HG03520 (cell line): ENCODE results near the gene COX6A2.

ENCODE experiments used
- ATAC-seq: cut with Tn5 transposase; IDR thresholded peaks from one replicate; pipeline ENCODE4 v1.9.1; 2021; ENCODE audit warnings: mild to moderate bottlenecking, moderate library complexity; ENCODE audit not compliant: unreplicated experiment

Gene COX6A2

DNA sequence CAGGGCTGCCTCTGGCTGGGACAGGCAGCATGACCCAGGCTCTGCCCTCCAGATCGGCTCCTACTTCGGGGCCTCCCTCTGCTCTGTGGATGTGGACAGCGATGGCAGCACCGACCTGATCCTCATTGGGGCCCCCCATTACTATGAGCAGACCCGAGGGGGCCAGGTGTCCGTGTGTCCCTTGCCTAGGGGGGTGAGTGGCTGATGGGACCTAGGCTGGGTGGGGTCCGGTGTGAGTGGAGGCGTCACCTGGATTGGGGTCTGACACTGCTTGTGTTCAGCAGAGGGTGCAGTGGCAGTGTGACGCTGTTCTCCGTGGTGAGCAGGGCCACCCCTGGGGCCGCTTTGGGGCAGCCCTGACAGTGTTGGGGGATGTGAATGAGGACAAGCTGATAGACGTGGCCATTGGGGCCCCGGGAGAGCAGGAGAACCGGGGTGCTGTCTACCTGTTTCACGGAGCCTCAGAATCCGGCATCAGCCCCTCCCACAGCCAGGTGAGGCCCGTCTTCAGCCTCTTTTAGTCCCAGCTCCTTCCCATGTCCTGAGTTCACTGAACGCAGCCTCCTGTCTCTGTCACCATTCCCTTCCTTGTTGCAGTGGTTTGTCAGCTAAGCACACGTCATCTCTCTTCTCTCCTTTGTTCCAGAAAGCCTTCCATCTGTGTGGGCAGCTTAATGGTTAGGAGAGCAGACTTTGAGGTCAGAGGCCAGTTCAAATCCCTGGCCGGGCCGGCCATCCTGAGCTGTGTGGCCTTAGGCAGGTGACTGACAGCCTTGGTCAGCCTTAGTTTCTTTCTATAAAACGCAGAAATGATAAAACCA, 16.9 kb downstream of the COX6A2 start:
- no peak for ATAC-seq

DNA sequence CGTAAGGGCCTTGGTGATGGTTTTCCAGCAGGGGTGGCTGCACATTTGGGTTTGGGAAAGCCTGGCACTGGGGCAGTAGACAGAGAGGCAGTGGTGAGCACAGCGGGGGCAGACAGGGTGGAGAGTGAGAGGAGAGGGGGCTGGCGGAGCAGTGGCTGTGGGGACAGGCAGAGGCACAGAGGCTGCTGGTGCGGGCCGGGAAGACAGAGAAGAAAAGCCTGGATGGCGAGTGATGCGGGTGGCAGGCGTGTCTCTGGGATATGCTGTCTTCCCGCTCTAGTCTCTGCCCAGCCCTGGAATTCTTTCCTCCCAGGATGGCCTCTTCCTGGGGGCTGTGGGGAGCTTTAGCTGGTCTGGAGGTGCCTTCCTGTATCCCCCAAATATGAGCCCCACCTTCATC, 18.1 kb downstream of the COX6A2 start:
- ATAC-seq: no peak

DNA sequence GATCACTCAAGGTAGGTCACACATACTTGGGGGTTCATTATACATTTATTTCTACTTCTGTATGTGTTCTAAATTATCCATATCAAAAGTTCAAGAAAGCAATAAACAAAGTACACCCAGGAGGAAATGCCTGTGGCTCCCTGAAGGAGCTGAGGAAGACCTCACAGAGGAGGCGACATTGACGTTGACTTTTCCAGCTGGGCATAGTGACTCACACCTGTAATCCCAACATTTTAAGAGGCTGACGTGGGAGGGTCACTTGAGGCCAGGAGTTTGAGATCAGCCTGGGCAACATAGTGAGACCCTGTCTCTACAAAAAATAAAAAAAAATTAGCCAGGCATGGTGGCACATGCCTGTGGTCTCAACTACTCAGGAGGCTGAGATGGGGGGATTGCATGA, 18.7 kb downstream of the COX6A2 start:
- ATAC-seq: no peak

DNA sequence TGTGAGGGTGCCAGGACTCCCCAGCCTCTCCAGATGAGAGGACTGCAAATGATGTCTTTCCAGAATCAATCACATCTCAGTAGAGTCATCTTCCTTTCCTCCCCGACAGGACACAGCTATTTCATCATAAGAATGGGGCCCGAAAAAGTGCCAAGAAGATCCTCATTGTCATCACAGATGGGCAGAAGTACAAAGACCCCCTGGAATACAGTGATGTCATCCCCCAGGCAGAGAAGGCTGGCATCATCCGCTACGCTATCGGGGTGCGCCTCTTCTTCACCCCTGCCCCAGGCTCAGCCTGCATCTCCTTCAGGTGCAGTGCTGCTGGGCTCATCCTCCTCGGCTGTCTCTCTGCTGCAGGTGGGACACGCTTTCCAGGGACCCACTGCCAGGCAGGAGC, 20.8 kb downstream of the COX6A2 start:
- ATAC-seq: no peak

DNA sequence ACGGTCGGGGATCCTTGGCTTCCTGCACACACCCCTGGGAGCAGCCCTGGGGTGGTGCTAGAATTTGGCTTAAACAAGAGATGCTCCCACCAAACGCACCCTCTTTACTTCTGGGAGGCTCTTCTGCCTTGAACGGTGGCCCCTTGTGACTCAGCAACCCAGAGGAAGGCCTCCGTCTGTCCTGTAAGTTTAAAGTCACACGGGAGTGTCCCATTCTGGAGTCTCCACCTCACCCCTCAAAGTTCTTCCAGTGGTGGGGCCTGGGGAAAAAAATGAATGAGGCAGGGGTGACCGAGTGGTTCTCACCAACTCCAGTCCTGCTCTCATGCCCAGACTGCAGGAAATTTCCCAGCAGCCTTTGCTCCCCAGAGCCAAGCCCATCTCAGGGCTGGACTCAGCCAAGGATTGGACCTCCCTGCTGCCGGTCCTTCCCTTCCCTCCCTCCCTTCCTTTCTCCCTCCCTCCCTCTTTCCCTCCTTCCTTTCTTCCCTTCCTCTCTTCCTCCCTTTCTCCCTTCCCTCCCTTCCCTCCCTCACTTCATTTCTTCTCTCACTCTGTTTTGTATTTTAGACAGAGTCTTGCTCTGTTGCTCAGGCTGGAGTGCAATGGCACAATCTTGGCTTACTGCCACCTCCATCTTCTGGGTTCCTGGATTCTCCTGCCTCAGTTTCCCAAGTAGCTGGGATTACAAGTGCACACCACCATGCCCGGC, 23.7 kb downstream of the COX6A2 start:
- no peak for ATAC-seq

DNA sequence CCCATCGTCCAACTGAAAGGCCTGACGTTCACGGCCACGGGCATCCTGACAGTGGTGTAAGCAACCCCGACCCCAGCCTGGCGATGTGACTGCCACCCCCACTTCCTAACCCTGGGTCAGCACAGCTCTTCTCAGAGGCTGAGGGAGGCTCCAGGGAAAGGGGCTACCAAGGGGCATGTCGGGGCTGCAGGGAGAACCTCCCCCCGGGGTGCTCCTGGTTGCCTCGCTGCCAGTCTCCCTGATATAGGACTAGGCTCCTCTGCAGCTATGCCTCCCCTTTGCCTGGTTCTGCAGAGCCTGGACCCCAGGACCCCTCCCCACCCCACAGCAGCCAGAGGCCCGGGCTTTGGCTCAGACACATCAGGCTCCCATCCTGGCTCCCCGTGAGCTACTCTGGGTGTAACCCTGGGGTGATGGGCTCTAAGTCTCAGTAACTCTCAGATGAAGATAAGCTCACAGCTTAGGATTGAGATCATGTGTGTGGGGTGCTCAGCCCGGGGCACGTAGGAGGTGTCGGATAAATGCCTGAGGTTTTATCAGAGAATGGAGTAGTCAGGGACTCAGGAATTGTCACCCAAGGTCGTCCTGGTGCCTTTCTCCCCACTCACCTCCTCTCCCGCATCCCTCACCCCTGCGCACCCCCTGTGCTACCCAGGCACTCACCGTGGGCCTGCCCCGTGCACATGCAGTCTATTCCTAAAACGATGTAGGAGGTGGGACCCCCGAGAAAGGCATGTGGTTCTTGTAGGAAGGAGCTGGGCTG, 24.4 kb downstream of the COX6A2 start:
- ATAC-seq: no peak

DNA sequence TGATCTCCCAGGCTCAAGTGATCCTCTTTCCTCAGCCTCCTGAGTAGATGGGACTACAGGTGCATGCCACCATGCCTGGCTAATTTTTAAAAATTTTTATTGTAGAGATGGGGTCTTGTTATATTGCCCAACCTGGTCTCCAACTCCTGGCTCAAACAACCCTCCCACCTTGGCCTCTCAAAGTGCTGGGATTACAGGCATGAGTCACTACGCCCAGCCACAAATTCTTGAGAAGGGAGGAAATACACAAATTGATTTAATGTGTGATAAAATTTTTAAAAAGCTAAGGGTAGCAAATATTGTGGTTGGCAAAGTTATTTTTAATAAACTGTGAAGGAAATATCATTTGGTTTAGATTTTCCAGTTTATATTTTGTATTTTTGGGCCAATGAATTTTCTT, 25.5 kb downstream of the COX6A2 start:
- no peak for ATAC-seq

DNA sequence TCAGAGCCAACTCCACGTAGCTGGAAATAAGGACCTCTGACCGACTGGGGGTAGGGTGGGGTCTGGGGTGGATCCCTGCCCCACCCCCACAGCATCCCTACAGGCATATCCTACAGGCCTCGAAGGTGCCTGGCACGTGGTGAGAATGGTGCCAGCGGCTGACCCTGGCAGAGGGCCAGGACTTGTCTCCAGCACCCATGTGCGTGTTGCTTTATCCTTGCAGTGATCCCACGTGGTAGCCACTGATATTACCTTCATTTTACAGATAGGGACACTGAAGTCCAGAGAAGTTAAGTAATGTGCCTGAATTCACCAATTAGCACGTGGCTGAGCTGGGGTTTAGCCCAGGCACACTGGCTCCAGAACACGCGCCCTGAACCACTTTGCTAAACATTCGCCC, 26.7 kb downstream of the COX6A2 start:
- ATAC-seq: no peak

DNA sequence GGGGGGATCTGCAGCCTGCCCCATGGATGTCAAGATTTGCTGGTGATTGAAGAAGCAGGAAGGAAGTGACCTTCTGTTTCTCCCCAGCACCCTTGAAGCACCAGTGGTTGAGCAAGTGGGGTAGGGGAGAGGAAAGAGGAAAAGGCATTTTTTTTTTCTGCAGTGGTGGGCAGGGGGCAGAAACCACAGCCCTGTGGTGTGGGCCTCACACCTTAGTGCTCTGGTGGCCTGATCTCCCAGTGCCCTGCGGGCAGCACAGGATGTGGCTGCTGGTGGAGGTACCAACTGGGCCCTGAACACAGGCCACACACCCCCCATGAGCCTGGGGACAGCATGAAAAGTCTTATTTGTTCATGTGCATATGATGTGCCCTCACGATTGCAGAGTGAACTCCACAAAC, 28.0 kb downstream of the COX6A2 start:
- no peak for ATAC-seq

DNA sequence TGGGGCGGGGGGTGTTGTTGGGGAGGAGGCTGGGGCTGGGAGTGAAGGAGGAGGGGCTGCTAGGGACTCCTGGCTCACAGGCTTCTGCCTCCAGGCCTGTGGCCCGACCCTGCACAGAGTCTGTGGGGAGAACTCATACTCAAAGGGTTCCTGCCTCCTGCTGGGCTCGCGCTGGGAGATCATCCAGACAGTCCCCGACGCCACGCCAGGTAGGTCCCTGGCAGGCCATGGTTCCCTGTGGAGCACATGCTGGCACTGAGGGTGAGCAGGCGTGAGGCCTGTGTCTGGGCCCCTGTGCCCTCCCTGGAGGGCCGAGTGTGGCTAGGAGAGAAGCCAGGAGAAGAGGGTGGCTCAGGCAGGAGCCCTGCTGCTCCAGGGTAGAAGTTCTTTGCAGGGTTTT, 30.5 kb downstream of the COX6A2 start:
- no peak for ATAC-seq

DNA sequence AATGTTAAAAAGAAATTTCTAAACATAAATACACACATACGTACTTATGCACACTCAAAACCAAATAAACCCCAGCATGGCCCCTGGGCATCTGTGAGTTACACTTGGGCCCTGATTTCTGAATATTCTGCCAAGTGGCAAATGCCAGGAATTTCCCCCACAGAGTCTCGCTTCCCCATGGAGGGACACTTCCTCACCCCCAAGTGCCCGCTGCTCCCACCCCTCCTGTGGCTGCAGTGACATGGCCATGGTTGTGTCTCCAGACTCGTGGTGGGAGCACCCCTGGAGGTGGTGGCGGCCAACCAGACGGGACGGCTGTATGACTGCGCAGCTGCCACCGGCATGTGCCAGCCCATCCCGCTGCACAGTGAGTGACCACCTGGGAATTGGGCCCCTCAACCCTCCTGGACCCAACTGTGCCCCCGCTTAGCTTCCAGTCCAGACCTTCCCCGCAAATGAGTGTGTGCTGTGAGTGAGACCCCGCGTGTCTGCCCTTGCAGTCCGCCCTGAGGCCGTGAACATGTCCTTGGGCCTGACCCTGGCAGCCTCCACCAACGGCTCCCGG, 31.0 kb downstream of the COX6A2 start:
- ATAC-seq: no peak

DNA sequence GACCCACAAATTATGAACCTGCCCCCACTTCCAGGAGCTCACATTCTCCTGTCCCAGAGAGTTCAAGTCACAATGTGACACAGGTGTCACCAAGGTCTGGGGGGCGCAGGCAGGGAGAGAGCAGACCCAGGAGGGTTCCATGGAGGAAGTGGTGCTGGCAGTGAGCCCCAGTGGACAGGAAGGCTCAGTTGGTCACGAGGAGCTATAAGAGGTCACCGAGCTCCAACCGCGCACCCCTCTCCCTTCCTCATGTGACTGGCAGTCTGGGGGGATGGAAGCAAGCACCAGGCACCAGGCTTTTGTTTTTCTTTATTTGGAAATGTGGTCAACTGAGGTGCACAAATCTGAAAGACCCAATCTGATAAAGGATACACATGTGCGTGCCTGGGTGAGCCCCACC, 32.5 kb downstream of the COX6A2 start:
- no peak for ATAC-seq

DNA sequence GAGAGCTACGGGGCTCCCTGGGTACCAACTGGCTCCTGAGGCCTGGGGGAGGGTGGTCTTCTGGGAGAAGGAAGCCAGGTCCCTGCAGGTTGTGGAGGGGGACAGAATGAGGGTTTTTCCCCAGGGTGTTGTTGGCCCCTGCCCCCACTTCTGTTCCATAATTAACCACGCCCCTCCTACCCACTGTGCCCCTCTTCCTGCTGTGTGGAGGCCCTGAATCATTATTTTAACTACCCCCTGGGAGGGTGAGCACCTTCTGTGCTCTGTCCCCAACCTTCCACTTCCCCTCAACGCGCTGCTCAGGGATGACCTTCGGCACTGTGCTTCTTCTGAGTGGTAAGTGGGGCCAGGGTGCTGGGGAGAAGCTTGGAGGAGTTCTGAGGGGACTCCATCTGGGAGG, 35.1 kb downstream of the COX6A2 start, which contains the start of gene ITGAD:
Gene ITGAD, plus strand, starts transcription at position 280 of the 400 bp plus-strand sequence. Its CDS starts 26 bp downstream, at position 306.
- no peak for ATAC-seq

DNA sequence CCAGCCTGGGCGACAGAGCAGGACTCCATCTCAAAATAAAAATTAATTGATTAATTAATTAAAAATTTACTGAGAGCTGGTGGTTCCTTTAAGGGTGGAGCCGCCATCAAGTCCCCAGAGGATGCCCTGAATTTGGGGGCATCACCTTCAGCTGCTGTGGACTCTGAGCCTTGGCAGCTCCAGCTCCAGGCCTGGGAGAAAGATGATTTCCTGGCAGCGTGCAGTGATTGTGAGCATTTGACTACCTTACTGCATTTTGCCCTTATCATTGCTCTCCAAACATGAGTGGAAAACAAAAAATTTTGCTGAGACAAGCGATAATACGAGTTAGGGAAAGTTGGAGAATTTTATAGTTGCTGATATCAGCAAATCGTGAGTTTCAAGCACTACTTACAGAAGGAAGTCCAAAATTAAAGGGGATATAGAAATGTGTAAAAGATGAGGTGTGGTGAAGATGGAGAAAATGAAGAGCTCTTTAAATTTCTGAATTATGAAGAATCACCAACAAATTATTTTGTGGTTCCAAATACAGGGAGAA, 37.6 kb downstream of the COX6A2 start:
- ATAC-seq: no peak

DNA sequence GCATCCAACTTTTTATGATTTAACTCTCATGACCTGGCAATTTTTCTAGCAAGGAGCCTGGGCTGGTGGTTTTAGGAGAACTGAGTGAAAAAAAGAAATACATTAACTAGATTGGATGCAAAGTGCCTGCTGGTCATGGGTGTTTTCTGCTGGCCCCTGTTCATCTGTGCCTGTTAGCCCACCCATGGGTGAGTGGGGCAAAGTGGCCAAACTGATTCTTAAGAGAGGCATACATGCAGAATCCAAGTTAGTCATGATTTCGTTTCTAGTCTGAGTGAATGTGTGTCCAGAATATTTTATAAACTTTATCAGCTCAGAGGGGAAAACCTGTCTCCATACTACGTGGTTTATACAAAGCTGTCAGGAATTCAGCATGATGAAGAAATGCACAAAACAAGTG, 39.6 kb downstream of the COX6A2 start:
- no peak for ATAC-seq

DNA sequence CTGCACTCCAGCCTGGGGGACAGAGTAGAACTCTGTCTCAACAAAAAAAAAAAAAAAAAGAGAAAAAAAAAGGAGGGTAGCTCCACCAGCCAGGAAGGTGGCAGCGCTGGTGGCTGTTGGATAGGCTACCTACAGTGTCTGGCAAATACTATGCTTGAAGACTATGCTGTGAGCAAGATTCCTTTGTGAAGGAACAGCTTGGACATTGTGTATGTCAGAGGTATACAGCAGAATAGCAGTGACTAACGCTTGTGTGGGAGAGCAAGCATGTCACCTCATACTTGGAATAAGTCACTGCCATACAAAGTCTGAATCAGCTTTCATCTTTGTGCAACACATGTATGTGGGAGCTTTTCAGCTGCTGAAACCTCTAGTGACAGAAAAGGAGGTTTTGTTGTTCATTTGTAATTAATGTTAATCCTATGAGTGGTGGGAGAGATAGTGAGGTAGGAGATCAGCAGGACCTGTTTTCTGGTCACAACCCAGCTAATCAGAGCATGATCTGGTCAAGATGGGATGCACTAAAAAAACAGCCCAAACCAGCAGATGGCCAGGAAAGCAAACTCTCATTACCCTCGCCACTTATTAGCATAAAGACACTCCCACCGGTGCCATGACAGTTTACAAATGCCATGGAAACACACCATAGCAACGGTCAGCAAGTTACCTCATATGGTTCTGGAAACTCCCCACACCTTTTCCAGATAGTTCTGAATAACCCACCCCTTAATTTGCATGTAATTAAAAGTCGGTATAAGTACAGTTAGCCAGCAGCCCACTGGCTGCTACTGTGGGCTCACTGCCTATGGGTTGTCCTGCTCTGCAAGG, 41.8 kb downstream of the COX6A2 start:
- peak; percentile 73 for ATAC-seq

DNA sequence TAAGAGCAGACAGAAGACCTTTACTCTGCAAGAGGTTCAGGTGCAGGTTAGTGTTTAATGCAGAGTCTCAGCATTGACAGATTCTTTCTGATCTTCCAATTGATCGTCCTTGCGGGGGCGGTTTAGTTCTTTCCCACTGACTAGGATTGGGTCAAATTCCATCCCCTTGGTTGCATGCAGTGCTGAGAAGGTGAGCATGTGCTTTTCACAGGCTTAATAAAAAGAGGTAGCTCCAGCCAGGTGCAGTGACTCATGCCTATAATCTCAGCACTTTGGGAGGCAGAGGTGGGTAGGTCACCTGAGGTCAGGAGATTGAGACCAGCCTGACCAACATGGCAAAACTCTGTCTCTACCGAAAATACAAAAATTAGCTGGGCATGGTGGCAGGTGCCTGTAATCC, 42.5 kb downstream of the COX6A2 start:
- no peak for ATAC-seq

DNA sequence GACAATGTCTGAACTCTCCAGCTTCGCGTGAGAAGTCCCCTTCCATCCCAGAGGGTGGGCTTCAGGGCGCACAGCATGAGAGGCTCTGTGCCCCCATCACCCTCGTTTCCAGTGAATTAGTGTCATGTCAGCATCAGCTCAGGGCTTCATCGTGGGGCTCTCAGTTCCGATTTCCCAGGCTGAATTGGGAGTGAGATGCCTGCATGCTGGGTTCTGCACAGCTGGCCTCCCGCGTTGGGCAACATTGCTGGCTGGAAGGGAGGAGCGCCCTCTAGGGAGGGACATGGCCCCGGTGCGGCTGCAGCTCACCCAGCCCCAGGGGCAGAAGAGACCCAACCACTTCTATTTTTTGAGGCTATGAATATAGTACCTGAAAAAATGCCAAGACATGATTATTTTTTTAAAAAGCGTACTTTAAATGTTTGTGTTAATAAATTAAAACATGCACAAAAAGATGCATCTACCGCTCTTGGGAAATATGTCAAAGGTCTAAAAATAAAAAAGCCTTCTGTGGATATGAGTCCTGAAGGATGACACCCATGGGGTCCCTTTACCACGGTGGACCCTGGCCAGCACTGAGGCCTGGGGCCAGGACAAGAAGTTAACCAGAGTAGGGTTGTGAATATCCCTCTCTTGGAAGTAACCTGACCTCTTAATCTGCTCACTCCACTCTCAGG, 45.5 kb downstream of the COX6A2 start:
- no peak for ATAC-seq

DNA sequence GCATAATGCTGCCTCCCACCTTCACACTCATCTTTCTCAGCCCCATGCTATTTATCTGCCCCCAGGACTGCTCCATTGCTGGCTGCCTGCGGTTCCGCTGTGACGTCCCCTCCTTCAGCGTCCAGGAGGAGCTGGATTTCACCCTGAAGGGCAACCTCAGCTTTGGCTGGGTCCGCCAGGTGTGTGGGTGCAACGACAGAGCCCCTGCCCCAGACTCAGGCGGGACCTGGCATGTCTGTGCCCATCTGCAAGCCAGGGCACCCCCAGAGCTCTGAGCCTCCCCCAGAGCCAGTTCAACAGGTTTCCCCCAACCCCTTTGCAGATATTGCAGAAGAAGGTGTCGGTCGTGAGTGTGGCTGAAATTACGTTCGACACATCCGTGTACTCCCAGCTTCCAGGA, 48.0 kb downstream of the COX6A2 start:
- no peak for ATAC-seq
